ENCODE results near the gene FGF8. TPM values are rescaled to one million over a fixed set of nuclear protein-coding genes. Genes with fewer than 3 reads are reported as not detected.
"Not testable (repeated sequence)": the region's sequence is repeated elsewhere in the genome, so short reads cannot be mapped to it uniquely, and the experiment has no call there.

Gene FGF8
- total RNA-seq (2014; rRNA removed; shearing (Covaris generic)) = 7.4 and 14.8 TPM in 2 replicates

- in situ Hi-C loops (cut with HindIII; ENCODE audit: low sequenced_read_pairs) = no loop called here
- no peak for DNase-seq (ENCODE audit: low spot score)
Measured at GRCh38 chr10:101775273-101776160, at the start of gene FGF8. Gene FGF8, minus strand, starts transcription at chr10:101776114. Its CDS starts 214 bp downstream, at chr10:101775900.

- in situ Hi-C loops (cut with HindIII; ENCODE audit: low sequenced_read_pairs) = no loop called here
- no peak for DNase-seq (ENCODE audit: low spot score)
Measured at GRCh38 chr10:101824736-101825135, 48.8 kb upstream of the FGF8 start.

- in situ Hi-C loops (cut with HindIII; ENCODE audit: low sequenced_read_pairs) = no loop called here
- no peak for DNase-seq (ENCODE audit: low spot score)
Measured at GRCh38 chr10:101818872-101819633, 43.1 kb upstream of the FGF8 start.

GRCh38 chr10:101818119-101818871, 42.4 kb upstream of the FGF8 start, which contains the start of gene OGA:
Gene OGA, minus strand, starts transcription at chr10:101818444. Its CDS starts 422 bp downstream, at chr10:101818022.
- in situ Hi-C loops (cut with HindIII; ENCODE audit: low sequenced_read_pairs) = no loop called here
- DNase-seq (ENCODE audit: low spot score) = peak; percentile 100

GRCh38 chr10:101817337-101818118, 41.6 kb upstream of the FGF8 start:
- DNase-seq (ENCODE audit: low spot score) = peak; percentile 75
- in situ Hi-C loops (cut with HindIII; ENCODE audit: low sequenced_read_pairs) = no loop called here

GRCh38 chr10:101816913-101817336, 41.0 kb upstream of the FGF8 start:
- no peak for DNase-seq (ENCODE audit: low spot score)
- in situ Hi-C loops (cut with HindIII; ENCODE audit: low sequenced_read_pairs) = no loop called here

- in situ Hi-C loops (cut with HindIII; ENCODE audit: low sequenced_read_pairs) = no loop called here
- no peak for DNase-seq (ENCODE audit: low spot score)
Measured at GRCh38 chr10:101816376-101816775, 40.5 kb upstream of the FGF8 start.

GRCh38 chr10:101814466-101815071, 38.7 kb upstream of the FGF8 start:
- in situ Hi-C loops (cut with HindIII; ENCODE audit: low sequenced_read_pairs) = no loop called here
- no peak for DNase-seq (ENCODE audit: low spot score)

- DNase-seq (ENCODE audit: low spot score) = peak; percentile 64
- in situ Hi-C loops (cut with HindIII; ENCODE audit: low sequenced_read_pairs) = no loop called here
Measured at GRCh38 chr10:101812606-101813005, 36.7 kb upstream of the FGF8 start.

GRCh38 chr10:101807158-101807557, 31.2 kb upstream of the FGF8 start:
- DNase-seq (ENCODE audit: low spot score) = no peak
- in situ Hi-C loops (cut with HindIII; ENCODE audit: low sequenced_read_pairs) = no loop called here

- in situ Hi-C loops (cut with HindIII; ENCODE audit: low sequenced_read_pairs) = no loop called here
- DNase-seq (ENCODE audit: low spot score) = no peak
Measured at GRCh38 chr10:101803511-101803910, 27.6 kb upstream of the FGF8 start.

GRCh38 chr10:101797403-101798059, 21.6 kb upstream of the FGF8 start:
- no peak for DNase-seq (ENCODE audit: low spot score)
- in situ Hi-C loops (cut with HindIII; ENCODE audit: low sequenced_read_pairs) = no loop called here

- DNase-seq (ENCODE audit: low spot score) = no peak
- in situ Hi-C loops (cut with HindIII; ENCODE audit: low sequenced_read_pairs) = no loop called here
Measured at GRCh38 chr10:101793526-101793925, 17.6 kb upstream of the FGF8 start.

GRCh38 chr10:101789686-101790085, 13.8 kb upstream of the FGF8 start:
- in situ Hi-C loops (cut with HindIII; ENCODE audit: low sequenced_read_pairs) = no loop called here
- DNase-seq (ENCODE audit: low spot score) = no peak

GRCh38 chr10:101789231-101789630, 13.3 kb upstream of the FGF8 start:
- in situ Hi-C loops (cut with HindIII; ENCODE audit: low sequenced_read_pairs); DNase-seq (ENCODE audit: low spot score): not testable (repeated sequence)

- DNase-seq (ENCODE audit: low spot score) = no peak
- in situ Hi-C loops (cut with HindIII; ENCODE audit: low sequenced_read_pairs) = no loop called here
Measured at GRCh38 chr10:101785801-101786200, 9.9 kb upstream of the FGF8 start.

- in situ Hi-C loops (cut with HindIII; ENCODE audit: low sequenced_read_pairs) = no loop called here
- no peak for DNase-seq (ENCODE audit: low spot score)
Measured at GRCh38 chr10:101784558-101784957, 8.6 kb upstream of the FGF8 start.

GRCh38 chr10:101783736-101784118, 7.8 kb upstream of the FGF8 start:
- DNase-seq (ENCODE audit: low spot score) = peak; percentile 27

More at GRCh38 chr10:101783736-101784118, 7.8 kb upstream of the FGF8 start:
- in situ Hi-C loops (cut with HindIII; ENCODE audit: low sequenced_read_pairs) = no loop called here
